Measurements from ENCODE around the gene TMCO2. TPM values are rescaled to one million over a fixed set of nuclear protein-coding genes. Genes with fewer than 3 reads are reported as not detected.

The TMCO2 gene
- total RNA-seq (not detected), polyA plus RNA-seq (under 1 TPM in 2 of 3 donors, not detected in 1; 0.38 to 0.48 TPM)
- long read RNA-seq, donor 1 = 0 reads
- long read RNA-seq, donor 2 = 0 reads

- H3K36me3 ChIP-seq = no peaks in the 10 kb centered on the region
- intact Hi-C loops (cut with DNase I; ENCODE audit: low total_unique reads) = no loop called here
- no peak for TF ChIP-seq POLR2AphosphoS5 (IDR thresholded peaks at IDR 0.05)
- no peak for TF ChIP-seq POLR2A (IDR thresholded peaks at IDR 0.05)
- no peak for TF ChIP-seq CTCF (IDR thresholded peaks at IDR 0.05 in 8 of 11, conservative IDR thresholded peaks at IDR 0.05 in 3 of 11)
- no peaks in the 10 kb centered on the region for H3K27me3 ChIP-seq (replicated peaks in 1 of 7)
- 75 to 94% (median 81%) methylated on average over 1 of the region's 1 CpG for WGBS, 5 donors
- DNase-seq = no peak
- H3K9me3 ChIP-seq = no peaks in the 10 kb centered on the region
- no peak within 1 kb of the TSS for H3K4me3 ChIP-seq
- no peak within 1 kb of the TSS for H3K27ac ChIP-seq
- no peaks in the 10 kb centered on the region for H3K4me1 ChIP-seq
Observed at GRCh38 chr1:40247655-40248054, at the start of gene TMCO2. Gene TMCO2 (plus strand): TSS chr1:40247937. CDS start chr1:40247994, 57 bp downstream.

- 91 to 94% (median 93%) methylated on average over 3 of the region's 3 CpGs for WGBS, 5 donors
- intact Hi-C loops (cut with DNase I; ENCODE audit: low total_unique reads) = no loop called here
Observed at GRCh38 chr1:40199126-40199525, 48.6 kb upstream of the TMCO2 start.

GRCh38 chr1:40204856-40205255 lies 42.9 kb upstream of the TMCO2 start:
- Histone ChIP-seq H3K27me3 (replicated peaks in 1 of 7) (no peaks in the 10 kb centered on the region), H3K9me3 (no peaks in the 10 kb centered on the region), H3K27ac (no peak overlapping the region), H3K4me3 (no peak overlapping the region), H3K36me3 (peaks cover 0 to 95% (median 45%) of the 10 kb centered on the region in 6 donors), H3K4me1 (peaks cover 0 to 14% (median 0%) of the 10 kb centered on the region in 6 donors)
- intact Hi-C loops (cut with DNase I; ENCODE audit: low total_unique reads) = no loop called here
- no peak for DNase-seq
- 88 to 94% (median 91%) methylated on average over 4 of the region's 4 CpGs for WGBS, 5 donors
- TF ChIP-seq POLR2AphosphoS5 (IDR thresholded peaks at IDR 0.05) = no peak
- no peak for TF ChIP-seq CTCF (IDR thresholded peaks at IDR 0.05 in 8 of 11, conservative IDR thresholded peaks at IDR 0.05 in 3 of 11)
- TF ChIP-seq POLR2A (IDR thresholded peaks at IDR 0.05) = no peak

More at GRCh38 chr1:40199126-40199525, 48.6 kb upstream of the TMCO2 start:
- Histone ChIP-seq H3K9me3 (no peaks in the 10 kb centered on the region), H3K27me3 (replicated peaks in 1 of 7) (no peaks in the 10 kb centered on the region), H3K4me3 (no peak overlapping the region), H3K36me3 (peaks cover 0 to 94% (median 47%) of the 10 kb centered on the region in 6 donors), H3K27ac (no peak overlapping the region), H3K4me1 (peaks cover 0 to 11% (median 0%) of the 10 kb centered on the region in 6 donors)
- TF ChIP-seq POLR2A (IDR thresholded peaks at IDR 0.05) = no peak
- no peak for TF ChIP-seq CTCF (IDR thresholded peaks at IDR 0.05 in 8 of 11, conservative IDR thresholded peaks at IDR 0.05 in 3 of 11)
- no peak for TF ChIP-seq POLR2AphosphoS5 (IDR thresholded peaks at IDR 0.05)
- no peak for DNase-seq

- H3K36me3 ChIP-seq = peaks cover 0 to 99% (median 37%) of the 10 kb centered on the region in 6 donors
- TF ChIP-seq POLR2AphosphoS5 (IDR thresholded peaks at IDR 0.05) = no peak
- no peak for TF ChIP-seq CTCF (IDR thresholded peaks at IDR 0.05 in 8 of 11, conservative IDR thresholded peaks at IDR 0.05 in 3 of 11)
- TF ChIP-seq POLR2A (IDR thresholded peaks at IDR 0.05) = no peak
- 91 to 97% (median 93%) methylated on average over 3 of the region's 3 CpGs for WGBS, 5 donors
- no peaks in the 10 kb centered on the region for H3K9me3 ChIP-seq
- intact Hi-C loops (cut with DNase I; ENCODE audit: low total_unique reads) = no loop called here
- no peak overlapping the region for H3K27ac ChIP-seq
- H3K27me3 ChIP-seq (replicated peaks in 1 of 7) = no peaks in the 10 kb centered on the region
- no peaks in the 10 kb centered on the region for H3K4me1 ChIP-seq
- DNase-seq = no peak
- H3K4me3 ChIP-seq = no peak overlapping the region
Observed at GRCh38 chr1:40210511-40211204, 37.1 kb upstream of the TMCO2 start.
